GM12878 (cell line): ENCODE results near the gene KCNQ1. TPM values are rescaled to one million over a fixed set of nuclear protein-coding genes. Genes with fewer than 3 reads are reported as not detected.

ENCODE experiments used
- ATAC-seq: fragments of 200-7000 bp; cut with Tn5 transposase; 3 replicates; pipeline ENCODE4 v1.9.1; 2020; ENCODE audit warnings: mild to moderate bottlenecking, moderate library complexity
- BruUV-seq: library from RNA; stranded (reverse); fragments of 400-500 nt; replicated peaks from 2 replicates; lab custom pipeline; 2021; lab: Mats Ljungman, UMichigan
- CTCF ChIA-PET: fragments of 300-600 bp; sonication (Branson Sonifier 250); formaldehyde crosslinking; extraction: SDS; loops from one replicate; lab custom pipeline; 2021; ENCODE audit warnings: inconsistent platforms; lab: Yijun Ruan, JAX
- POLR2A ChIA-PET: fragments of 350-600 bp; formaldehyde crosslinking; extraction: SDS; loops from one replicate; lab custom pipeline; 2021; ENCODE audit warnings: inconsistent platforms; lab: Charles Lee
- RAD21 ChIA-PET: fragments of 300-600 bp; sonication (Branson Sonifier 250); formaldehyde crosslinking; loops from one replicate; lab custom pipeline; 2023; ENCODE audit warnings: antibody characterized with exemption; ENCODE audit not compliant: unreplicated experiment; lab: Charles Lee
- SMC1A ChIA-PET: fragments of 300-600 bp; sonication (Branson Sonifier 250); formaldehyde crosslinking; loops from one replicate; lab custom pipeline; 2023; ENCODE audit not compliant: unreplicated experiment, uncharacterized antibody; lab: Charles Lee
- DNase-seq: peaks from one replicate; pipeline ENCODE4 v3.0.0-alpha.2; 2011; ENCODE audit warnings: low read depth, low spot score
- FAIRE-seq: peaks from 3 replicates; lab custom pipeline; 2011; peaks lifted over from hg19 to GRCh38; lab: Jason Lieb, UNC
- H2AFZ ChIP-seq: 2 replicates; pipeline ENCODE4 v1.6.0; 2011; ENCODE audit warnings: low read depth, low read length, control low read depth; ENCODE audit not compliant: control insufficient read depth
- H3K27ac ChIP-seq: 2 replicates; pipeline ENCODE4 v1.5.1; 2011; ENCODE audit warnings: control low read depth; ENCODE audit not compliant: control insufficient read depth, insufficient read depth
- H3K27me3 ChIP-seq, 2 experiments: replicated peaks in 1 of 2; 2 replicates each; pipeline versions ENCODE4 v1.6.0 to v1.6.1; 2011; ENCODE audit warnings: low read length in 1 of 2; ENCODE audit not compliant: control insufficient read depth in 2 of 2, insufficient read depth in 2 of 2
- H3K36me3 ChIP-seq, 2 experiments: 2 replicates each; pipeline ENCODE4 v1.5.1; 2011; ENCODE audit warnings: low read length in 1 of 2; ENCODE audit not compliant: control insufficient read depth in 2 of 2, insufficient read depth in 2 of 2
- H3K4me1 ChIP-seq: 2 replicates; pipeline ENCODE4 v1.6.1; 2011; ENCODE audit warnings: mild to moderate bottlenecking, low read length, moderate library complexity, mixed read lengths; ENCODE audit not compliant: control insufficient read depth, insufficient read depth
- H3K4me2 ChIP-seq: 2 replicates; pipeline ENCODE4 v1.6.0; 2011; ENCODE audit warnings: control low read depth; ENCODE audit not compliant: control insufficient read depth, insufficient read depth
- H3K4me3 ChIP-seq: fragments of 200-600 bp; sonication (generic); 2 replicates; pipeline ENCODE4 v1.5.1; 2016
- H3K79me2 ChIP-seq: 2 replicates; pipeline ENCODE4 v1.6.0; 2011; ENCODE audit warnings: low read length; ENCODE audit not compliant: control insufficient read depth, insufficient read depth
- H3K9ac ChIP-seq: 2 replicates; pipeline ENCODE4 v1.8.0; 2011; ENCODE audit warnings: low read length, control low read depth, mixed read lengths; ENCODE audit not compliant: control insufficient read depth, insufficient read depth
- H3K9me3 ChIP-seq: replicated peaks from 3 replicates; pipeline ENCODE4 v1.5.1; 2011; ENCODE audit warnings: mild to moderate bottlenecking, low read length; ENCODE audit not compliant: control insufficient read depth, insufficient read depth
- H4K20me1 ChIP-seq: 2 replicates; pipeline ENCODE4 v1.6.0; 2011; ENCODE audit not compliant: control insufficient read depth, insufficient read depth
- CBFB ChIP-seq: IDR thresholded peaks from 2 replicates; pipeline ENCODE4 v1.6.1; 2016; ENCODE audit warnings: antibody characterized with exemption, low read depth
- CBX3 ChIP-seq: fragments of 200-600 bp; sonication (generic); IDR thresholded peaks from 2 replicates; pipeline ENCODE4 v1.6.1; 2016; ENCODE audit warnings: low read depth, borderline replicate concordance
- CREM ChIP-seq: IDR thresholded peaks from 2 replicates; pipeline ENCODE4 v1.6.1; 2014; ENCODE audit warnings: antibody characterized with exemption, low read depth
- E2F8 ChIP-seq: fragments of 450-650 bp; IDR thresholded peaks from 2 replicates; pipeline ENCODE4 v1.6.1; 2018; ENCODE audit warnings: mild to moderate bottlenecking, low read depth, moderate library complexity; ENCODE audit not compliant: partially characterized antibody
- HDAC2 ChIP-seq: fragments of 200-600 bp; sonication (generic); IDR thresholded peaks from 2 replicates; pipeline ENCODE4 v1.6.1; 2017
- HSF1 ChIP-seq: fragments of 150-350 bp; IDR thresholded peaks from 2 replicates; pipeline ENCODE4 v1.6.1; 2014; ENCODE audit warnings: mild to moderate bottlenecking, low read depth, low read length
- JUNB ChIP-seq: IDR thresholded peaks from 2 replicates; pipeline ENCODE4 v1.6.1; 2016; ENCODE audit warnings: antibody characterized with exemption, mild to moderate bottlenecking
- MEF2B ChIP-seq: fragments of 450-650 bp; IDR thresholded peaks from 2 replicates; pipeline ENCODE4 v1.6.1; 2018; ENCODE audit warnings: mild to moderate bottlenecking, moderate library complexity; ENCODE audit not compliant: partially characterized antibody, poor library complexity, severe bottlenecking
- NFIC ChIP-seq: IDR thresholded peaks from 2 replicates; pipeline ENCODE4 v1.6.1; 2012; ENCODE audit warnings: low read depth, mild to moderate bottlenecking, inconsistent platforms, low read length, moderate library complexity
- SMAD5 ChIP-seq: IDR thresholded peaks from 2 replicates; pipeline ENCODE4 v1.6.1; 2016; ENCODE audit warnings: antibody characterized with exemption, low read depth
- STAT1 ChIP-seq: fragments of 450-650 bp; conservative IDR thresholded peaks from 2 replicates; pipeline ENCODE4 v1.6.1; 2014; ENCODE audit warnings: antibody characterized with exemption, mild to moderate bottlenecking
- TAF1 ChIP-seq: IDR thresholded peaks from 2 replicates; pipeline ENCODE4 v1.6.1; 2011; ENCODE audit warnings: mild to moderate bottlenecking, low read depth, low read length, borderline replicate concordance
- TCF3 ChIP-seq: IDR thresholded peaks from 2 replicates; pipeline ENCODE4 v1.6.1; 2012; ENCODE audit warnings: low read depth, mild to moderate bottlenecking, low read length, borderline replicate concordance; ENCODE audit not compliant: insufficient read depth
- ZBTB4 ChIP-seq: fragments of 450-650 bp; formaldehyde crosslinking; IDR thresholded peaks from 2 replicates; pipeline ENCODE4 v1.4.0; 2022; ENCODE audit warnings: mild to moderate bottlenecking, moderate library complexity
- ZNF622 ChIP-seq: fragments of 450-650 bp; IDR thresholded peaks from 2 replicates; pipeline ENCODE4 v1.6.1; 2017; ENCODE audit warnings: mild to moderate bottlenecking, inconsistent platforms
- WGBS: methylation state at CpG from one replicate; pipeline ENCODE4 v1.1.6; 2016; ENCODE audit warnings: low lambda C conversion rate; ENCODE audit not compliant: insufficient replicate concordance, insufficient coverage; ENCODE audit errors: missing lambda C conversion rate; 5-methylcytosine and 5-hydroxymethylcytosine counted together
- in situ Hi-C: fragments of 300-500 bp; cut with MboI; formaldehyde crosslinking; loops from 9 replicates; pipeline ENCODE4 v1.14.3; 2018; ENCODE audit warnings: mixed read lengths
- intact Hi-C: fragments of 100-400 bp; cut with micrococcal nuclease; formaldehyde crosslinking; loops from one replicate; pipeline ENCODE4 v1.14.2; 2022; ENCODE audit not compliant: unreplicated experiment
- polyA plus RNA-seq, 11 experiments: library from polyadenylated mRNA; depleted of rRNA in 4 of 11; unstranded in 6 of 11; stranded (reverse) in 5 of 11; fragments of >200 nt; fragmentation: Nextera tagmentation in 4 of 11; fragmentation: Illumina TruSeq in 1 of 11; extraction: Ambion mirVana in 4 of 11; extraction: Trizol in 1 of 11; gene quantifications; 1 replicate in 1 of 11; 2 replicates in 10 of 11; pipeline versions ENCODE4 v1.2.1 to v1.2.3, GENCODE V29; 2011 to 2016; ENCODE audit warnings: inconsistent platforms in 2 of 11, missing spikeins in 2 of 11, low read depth in 1 of 11
- total RNA-seq, 4 experiments: library from RNA; depleted of rRNA in 3 of 4; stranded (reverse); fragments of >200 nt in 3 of 4; fragmentation: Illumina TruSeq in 1 of 4; extraction: Trizol in 1 of 4; gene quantifications; 2 replicates each; pipeline versions ENCODE4 v1.2.1 to v1.2.3, GENCODE V29; 2013 to 2021

The KCNQ1 gene
- total and polyA plus RNA-seq, 10 of the 15 experiments (the other 5 are each of a cell fraction or from before 2014, with no cell fraction given), result 0.03 to 0.15 (median 0.12) TPM; not detected in 7

- ChIA-PET POLR2A (no interaction called here), RAD21 (no interaction called here), CTCF (no interaction called here), SMC1A (no interaction called here)
- WGBS, result 34% methylated on average over 15 of the region's 15 CpGs
- no peak overlapping the region for H2AFZ ChIP-seq
- H3K4me1 ChIP-seq, result no peaks in the 10 kb centered on the region
- H3K36me3 ChIP-seq, result no peaks in the 10 kb centered on the region
- BruUV-seq, result no TSS peak
- H3K9ac ChIP-seq, result no peak overlapping the region
- no peaks in the 10 kb centered on the region for H4K20me1 ChIP-seq
- in situ Hi-C loops, result no loop called here
- H3K4me3 ChIP-seq, result no peak overlapping the region
- no peak for ATAC-seq
- DNase-seq, result no peak
- H3K9me3 ChIP-seq, result no peaks in the 10 kb centered on the region
- intact Hi-C loops, result no loop called here
- no peak for FAIRE-seq
- peaks cover 2 to 3% of the 10 kb centered on the region in 2 experiments; a peak in 3 of 4 replicates for H3K27me3 ChIP-seq
- H3K79me2 ChIP-seq, result no peaks in the 10 kb centered on the region
- H3K4me2 ChIP-seq, result no peak overlapping the region
- H3K27ac ChIP-seq, result no peak overlapping the region
- no peak for TF ChIP-seq E2F8
- no peak for TF ChIP-seq JUNB
- TF ChIP-seq HDAC2, result no peak
- TF ChIP-seq TCF3, result no peak
- no peak for TF ChIP-seq TAF1
- no peak for TF ChIP-seq STAT1
- no peak for TF ChIP-seq ZBTB4 (CRISPR knock-in tag)
- no peak for TF ChIP-seq CBX3
- TF ChIP-seq CBFB, result no peak
- no peak for TF ChIP-seq CREM
- TF ChIP-seq NFIC, result no peak
- no peak for TF ChIP-seq ZNF622
- TF ChIP-seq SMAD5, result no peak
- no peak for TF ChIP-seq HSF1
- no peak for TF ChIP-seq MEF2B
Measured at GRCh38 chr11:2722955-2723354, 278.1 kb downstream of the KCNQ1 start.
